H9 (cell line): Measurements from ENCODE around the gene SHISA9. TPM values are rescaled to one million over a fixed set of nuclear protein-coding genes. Genes with fewer than 3 reads are reported as not detected.

Experiments used
- DNase-seq: peaks from one replicate; pipeline ENCODE4 v3.0.0-alpha.2; 2017
- H2AFZ ChIP-seq: one replicate; pipeline ENCODE4 v1.6.1; 2013; ENCODE audit warnings: mild to moderate bottlenecking, low read length, control low read depth, moderate library complexity
- H2AK5ac ChIP-seq: 2 replicates; pipeline ENCODE4 v1.6.1; 2013; ENCODE audit warnings: low read length, control low read depth, mixed read lengths; ENCODE audit not compliant: insufficient read length
- H2BK120ac ChIP-seq: one replicate; pipeline ENCODE4 v1.6.1; 2013; ENCODE audit warnings: low read depth, mild to moderate bottlenecking, low read length, control low read depth, inconsistent platforms; ENCODE audit not compliant: poor library complexity, severe bottlenecking
- H2BK12ac ChIP-seq: 2 replicates; pipeline ENCODE4 v1.6.1; 2013; ENCODE audit warnings: low read length, control low read depth, mixed read lengths, low read depth; ENCODE audit not compliant: insufficient read length
- H2BK15ac ChIP-seq: 2 replicates; pipeline ENCODE4 v1.6.1; 2013; ENCODE audit warnings: low read depth, low read length, control low read depth
- H2BK20ac ChIP-seq: one replicate; pipeline ENCODE4 v1.6.1; 2013; ENCODE audit warnings: low read depth, mild to moderate bottlenecking, low read length, control low read depth, inconsistent platforms; ENCODE audit not compliant: poor library complexity, severe bottlenecking
- H2BK5ac ChIP-seq: 2 replicates; pipeline ENCODE4 v1.6.1; 2013; ENCODE audit warnings: low read length, control low read depth, mixed read lengths; ENCODE audit not compliant: insufficient read length
- H3K14ac ChIP-seq: 2 replicates; pipeline ENCODE4 v1.6.1; 2013; ENCODE audit warnings: low read length, control low read depth; ENCODE audit not compliant: insufficient read depth
- H3K18ac ChIP-seq: 2 replicates; pipeline ENCODE4 v1.6.1; 2013; ENCODE audit warnings: low read depth, mild to moderate bottlenecking, mixed read lengths, low read length, control low read depth; ENCODE audit not compliant: insufficient read length
- H3K23ac ChIP-seq: 2 replicates; pipeline ENCODE4 v1.6.1; 2013; ENCODE audit warnings: low read length, control low read depth, mixed read lengths, low read depth; ENCODE audit not compliant: insufficient read length
- H3K23me2 ChIP-seq: 2 replicates; pipeline ENCODE4 v1.6.1; 2013; ENCODE audit warnings: low read depth, mild to moderate bottlenecking, mixed read lengths, low read length, control low read depth; ENCODE audit not compliant: insufficient read length, poor library complexity, severe bottlenecking
- H3K27ac ChIP-seq: 2 replicates; pipeline ENCODE4 v1.5.1; 2013; ENCODE audit warnings: low read length, control low read depth, mixed read lengths, low read depth; ENCODE audit not compliant: insufficient read length
- H3K27me3 ChIP-seq: 2 replicates; pipeline ENCODE4 v1.6.1; 2013; ENCODE audit warnings: low read length, control low read depth, inconsistent platforms; ENCODE audit not compliant: insufficient read depth
- H3K4ac ChIP-seq: 2 replicates; pipeline ENCODE4 v1.6.1; 2013; ENCODE audit warnings: low read depth, mild to moderate bottlenecking, control low read depth, inconsistent platforms, low read length, moderate library complexity
- H3K4me1 ChIP-seq: 2 replicates; pipeline ENCODE4 v1.6.1; 2013; ENCODE audit warnings: low read length, control low read depth, inconsistent platforms; ENCODE audit not compliant: insufficient read depth
- H3K4me2 ChIP-seq: 2 replicates; pipeline ENCODE4 v1.6.1; 2013; ENCODE audit warnings: low read length, control low read depth, mixed read lengths; ENCODE audit not compliant: insufficient read length, insufficient read depth
- H3K56ac ChIP-seq: 2 replicates; pipeline ENCODE4 v1.6.1; 2013; ENCODE audit warnings: low read depth, mild to moderate bottlenecking, mixed read lengths, low read length, control low read depth; ENCODE audit not compliant: insufficient read length
- H3K79me1 ChIP-seq: 2 replicates; pipeline ENCODE4 v1.6.1; 2013; ENCODE audit warnings: low read depth, mild to moderate bottlenecking, moderate library complexity, low read length, control low read depth, inconsistent platforms; ENCODE audit not compliant: insufficient read depth, poor library complexity, severe bottlenecking
- H3K79me2 ChIP-seq: 2 replicates; pipeline ENCODE4 v1.6.1; 2013; ENCODE audit warnings: low read length, control low read depth, inconsistent platforms; ENCODE audit not compliant: insufficient read depth
- H3K9ac ChIP-seq: 2 replicates; pipeline ENCODE4 v1.6.1; 2013; ENCODE audit warnings: low read length, control low read depth, mixed read lengths; ENCODE audit not compliant: insufficient read length; ENCODE audit errors: extremely low read depth
- H3K9me3 ChIP-seq: one replicate; pipeline ENCODE4 v1.6.1; 2013; ENCODE audit warnings: low read depth, low read length, inconsistent platforms; ENCODE audit not compliant: control insufficient read depth
- H3T11ph ChIP-seq: one replicate; pipeline ENCODE4 v1.6.1; 2013; ENCODE audit warnings: mild to moderate bottlenecking, low read length, control low read depth, inconsistent platforms
- H4K20me1 ChIP-seq: one replicate; pipeline ENCODE4 v1.6.1; 2013; ENCODE audit not compliant: control insufficient read depth, insufficient read length, insufficient read depth
- H4K5ac ChIP-seq: 2 replicates; pipeline ENCODE4 v1.6.1; 2013; ENCODE audit warnings: low read depth, mild to moderate bottlenecking, mixed read lengths, low read length, control low read depth; ENCODE audit not compliant: insufficient read length
- H4K8ac ChIP-seq: replicated peaks from 2 replicates; pipeline ENCODE4 v1.6.1; 2013; ENCODE audit warnings: low read length, control low read depth, mixed read lengths, low read depth; ENCODE audit not compliant: insufficient read length
- H4K91ac ChIP-seq: 2 replicates; pipeline ENCODE4 v1.6.1; 2013; ENCODE audit warnings: low read depth, mild to moderate bottlenecking, moderate library complexity, mixed read lengths, low read length, control low read depth; ENCODE audit not compliant: insufficient read length
- H3K27ac Mint-ChIP-seq, 3 experiments: 2 replicates in 2 of 3; 3 replicates in 1 of 3; pipeline ENCODE4 v1.8.0; 2020 to 2021; ENCODE audit warnings: mixed read lengths in 3 of 3, mild to moderate bottlenecking in 1 of 3, moderate library complexity in 1 of 3
- H3K27me3 Mint-ChIP-seq: 2 replicates; pipeline ENCODE4 v1.8.0; 2021; ENCODE audit warnings: low read depth, mild to moderate bottlenecking, moderate library complexity, mixed read lengths
- H3K36me3 Mint-ChIP-seq, 3 experiments: 2 replicates in 2 of 3; 3 replicates in 1 of 3; pipeline ENCODE4 v1.8.0; 2020 to 2021; ENCODE audit warnings: low read depth in 3 of 3, mixed read lengths in 3 of 3; ENCODE audit not compliant: insufficient read depth in 1 of 3
- H3K4me1 Mint-ChIP-seq, 2 experiments: 2 replicates each; pipeline ENCODE4 v1.8.0; 2020; ENCODE audit warnings: mixed read lengths in 2 of 2
- H3K4me3 Mint-ChIP-seq, 2 experiments: 2 replicates in 1 of 2; 3 replicates in 1 of 2; pipeline ENCODE4 v1.8.0; 2020 to 2021; ENCODE audit warnings: mild to moderate bottlenecking in 2 of 2, mixed read lengths in 2 of 2, moderate library complexity in 1 of 2
- H3K9me3 Mint-ChIP-seq, 2 experiments: 2 replicates in 1 of 2; 3 replicates in 1 of 2; pipeline ENCODE4 v1.8.0; 2020; ENCODE audit warnings: mild to moderate bottlenecking in 2 of 2, mixed read lengths in 2 of 2, moderate library complexity in 1 of 2
- WGBS: extraction: QIAGEN DNeasy Blood & Tissue Kit; methylation state at CpG from one replicate; pipeline ENCODE4 v1.1.7; 2013; ENCODE audit warnings: missing lambda C conversion rate, low lambda C conversion rate, mixed read lengths; ENCODE audit not compliant: insufficient read length; ENCODE audit errors: extremely low coverage; 5-methylcytosine and 5-hydroxymethylcytosine counted together
- total RNA-seq: library from RNA; stranded (reverse); gene quantifications from 2 replicates; pipeline ENCODE4 v1.2.1, GENCODE V29; 2021
- TF ChIP-seq, protein P1 (sequence below): fragments of 200-600 bp; sonication (generic); conservative IDR thresholded peaks from 3 replicates; pipeline ENCODE4 v1.8.0; 2021; ENCODE audit warnings: antibody characterized with exemption, mild to moderate bottlenecking

Gene SHISA9
- total RNA-seq, 1 experiment from 2014 or later, result 7.0 TPM

DNA sequence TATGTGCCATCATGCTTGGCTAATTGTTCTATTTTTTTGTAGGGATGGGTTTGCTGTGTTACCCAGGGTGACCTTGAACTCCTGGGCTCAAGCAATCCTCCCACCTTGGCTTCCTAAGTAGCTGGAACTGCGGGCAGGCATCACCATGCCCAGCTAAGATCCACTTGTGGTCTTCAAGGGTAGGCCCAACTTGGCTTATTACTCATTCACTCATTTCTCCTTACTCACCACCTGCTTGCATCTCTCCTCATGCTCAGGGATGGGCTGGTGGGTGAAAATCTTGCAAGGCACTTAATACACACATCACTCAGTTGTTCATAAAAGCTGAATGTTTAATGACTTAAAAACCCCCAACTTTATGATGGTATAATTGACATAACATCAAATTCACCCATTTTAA lies 207.8 kb downstream of the SHISA9 start:
- no peak overlapping the region for H3K4me2 ChIP-seq

More for the DNA sequence above, 207.8 kb downstream of the SHISA9 start:
- Histone ChIP-seq H2BK12ac (no peak overlapping the region), H3K4me1 (no peaks in the 10 kb centered on the region; the same call in 1 of the 2 replicates), H2BK120ac (no peak overlapping the region), H2BK15ac (no peak overlapping the region), H2BK20ac (no peak overlapping the region), H3K27me3 (no peaks in the 10 kb centered on the region), H4K5ac (no peak overlapping the region), H2BK5ac (no peak overlapping the region), H3K9me3 (no peaks in the 10 kb centered on the region), H3K4ac (no peak overlapping the region), H3K14ac (no peak overlapping the region), H2AK5ac (no peak overlapping the region), H3K23me2 (no peaks in the 10 kb centered on the region), H4K91ac (no peak overlapping the region), H3K27ac (no peak overlapping the region), H3K79me1 (no peaks in the 10 kb centered on the region), H3K9ac (no peak overlapping the region), H3K79me2 (no peaks in the 10 kb centered on the region), H3K23ac (no peak overlapping the region), H3K18ac (no peak overlapping the region), H2AFZ (no peak overlapping the region), H3T11ph (no peak overlapping the region), H4K8ac (no peak overlapping the region), H4K20me1 (no peaks in the 10 kb centered on the region), H3K56ac (no peak overlapping the region)
- peaks cover 4 to 9% of the 10 kb centered on the region in 2 experiments for H3K9me3 Mint-ChIP-seq
- no peaks in the 10 kb centered on the region; the same call in 1 of the 2 replicates for H3K27me3 Mint-ChIP-seq
- peaks cover 19 to 23% of the 10 kb centered on the region in 2 experiments for H3K4me1 Mint-ChIP-seq
- H3K36me3 Mint-ChIP-seq, result peaks cover 3 to 18% (median 6%) of the 10 kb centered on the region in 3 experiments; a peak in 6 of 7 replicates
- DNase-seq, result no peak
- H3K4me3 Mint-ChIP-seq, result no peak overlapping the region
- no CpG with 5 or more reads among the region's 1 CpG for WGBS
- TF ChIP-seq, protein P1, sequence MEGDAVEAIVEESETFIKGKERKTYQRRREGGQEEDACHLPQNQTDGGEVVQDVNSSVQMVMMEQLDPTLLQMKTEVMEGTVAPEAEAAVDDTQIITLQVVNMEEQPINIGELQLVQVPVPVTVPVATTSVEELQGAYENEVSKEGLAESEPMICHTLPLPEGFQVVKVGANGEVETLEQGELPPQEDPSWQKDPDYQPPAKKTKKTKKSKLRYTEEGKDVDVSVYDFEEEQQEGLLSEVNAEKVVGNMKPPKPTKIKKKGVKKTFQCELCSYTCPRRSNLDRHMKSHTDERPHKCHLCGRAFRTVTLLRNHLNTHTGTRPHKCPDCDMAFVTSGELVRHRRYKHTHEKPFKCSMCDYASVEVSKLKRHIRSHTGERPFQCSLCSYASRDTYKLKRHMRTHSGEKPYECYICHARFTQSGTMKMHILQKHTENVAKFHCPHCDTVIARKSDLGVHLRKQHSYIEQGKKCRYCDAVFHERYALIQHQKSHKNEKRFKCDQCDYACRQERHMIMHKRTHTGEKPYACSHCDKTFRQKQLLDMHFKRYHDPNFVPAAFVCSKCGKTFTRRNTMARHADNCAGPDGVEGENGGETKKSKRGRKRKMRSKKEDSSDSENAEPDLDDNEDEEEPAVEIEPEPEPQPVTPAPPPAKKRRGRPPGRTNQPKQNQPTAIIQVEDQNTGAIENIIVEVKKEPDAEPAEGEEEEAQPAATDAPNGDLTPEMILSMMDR, result no peak
- no peak overlapping the region for H3K27ac Mint-ChIP-seq
